ENCODE data around the gene ASB12. TPM values are rescaled to one million over a fixed set of nuclear protein-coding genes. Genes with fewer than 3 reads are reported as not detected.

The ASB12 gene
- total and polyA plus RNA-seq, 2 of the 8 experiments (the other 6 are each of a cell fraction or from before 2014, with no cell fraction given): 1.3 to 1.7 TPM

DNA sequence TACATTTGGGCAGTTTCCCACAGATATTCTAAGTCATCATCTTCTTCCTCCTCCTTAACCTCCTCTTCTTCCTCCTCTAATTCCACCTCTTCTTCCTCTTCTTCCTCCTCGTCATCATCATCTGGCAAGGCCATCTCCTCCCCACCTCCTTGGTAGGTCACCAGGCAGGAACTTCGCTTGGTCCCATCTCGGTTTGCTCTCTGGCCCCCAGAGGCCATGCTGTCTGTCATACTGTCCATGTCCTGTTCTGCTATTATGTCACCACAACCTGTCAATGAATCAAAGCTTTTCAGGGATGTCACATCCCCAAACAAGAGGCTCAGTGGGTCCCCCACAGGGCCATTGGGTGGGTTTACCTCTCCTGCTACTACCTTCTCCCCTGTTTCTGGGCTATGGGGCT, 38.4 kb downstream of the ASB12 start (continued):
- TF ChIP-seq GTF2F1 (IDR thresholded peaks at IDR 0.05; ENCODE audit: borderline replicate concordance, low read depth, low read length) (no peak), CHD1 (IDR thresholded peaks at IDR 0.05; ENCODE audit: low read depth, low read length) (no peak), RBBP5 (IDR thresholded peaks at IDR 0.05; ENCODE audit: borderline replicate concordance, low read depth, low read length) (no peak), CHD2 (IDR thresholded peaks at IDR 0.05; ENCODE audit: low read length) (no peak)
